ENCODE data around the gene MAN1A2. TPM values are rescaled to one million over a fixed set of nuclear protein-coding genes. Genes with fewer than 3 reads are reported as not detected.

The MAN1A2 gene
- total RNA-seq, 1 donor from 2014 or later: 23.3 TPM

GRCh38 chr1:117372863-117373412 is 5.7 kb downstream of the MAN1A2 start:
- Histone ChIP-seq H3K9me3 (replicated peaks) (peaks cover 7% of the 10 kb centered on the region), H3K27ac (replicated peaks) (no peak overlapping the region), H3K4me3 (no peak overlapping the region), H3K4me1 (peaks cover 50% of the 10 kb centered on the region), H3K27me3 (ENCODE audit: low read depth) (no peaks in the 10 kb centered on the region), H3K36me3 (no peaks in the 10 kb centered on the region)
- intact Hi-C loops (cut with micrococcal nuclease): no loop called here
- TF ChIP-seq, protein P1, sequence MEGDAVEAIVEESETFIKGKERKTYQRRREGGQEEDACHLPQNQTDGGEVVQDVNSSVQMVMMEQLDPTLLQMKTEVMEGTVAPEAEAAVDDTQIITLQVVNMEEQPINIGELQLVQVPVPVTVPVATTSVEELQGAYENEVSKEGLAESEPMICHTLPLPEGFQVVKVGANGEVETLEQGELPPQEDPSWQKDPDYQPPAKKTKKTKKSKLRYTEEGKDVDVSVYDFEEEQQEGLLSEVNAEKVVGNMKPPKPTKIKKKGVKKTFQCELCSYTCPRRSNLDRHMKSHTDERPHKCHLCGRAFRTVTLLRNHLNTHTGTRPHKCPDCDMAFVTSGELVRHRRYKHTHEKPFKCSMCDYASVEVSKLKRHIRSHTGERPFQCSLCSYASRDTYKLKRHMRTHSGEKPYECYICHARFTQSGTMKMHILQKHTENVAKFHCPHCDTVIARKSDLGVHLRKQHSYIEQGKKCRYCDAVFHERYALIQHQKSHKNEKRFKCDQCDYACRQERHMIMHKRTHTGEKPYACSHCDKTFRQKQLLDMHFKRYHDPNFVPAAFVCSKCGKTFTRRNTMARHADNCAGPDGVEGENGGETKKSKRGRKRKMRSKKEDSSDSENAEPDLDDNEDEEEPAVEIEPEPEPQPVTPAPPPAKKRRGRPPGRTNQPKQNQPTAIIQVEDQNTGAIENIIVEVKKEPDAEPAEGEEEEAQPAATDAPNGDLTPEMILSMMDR (IDR thresholded peaks at IDR 0.05; ENCODE audit: borderline replicate concordance): no peak
- DNase-seq: no peak

DNA sequence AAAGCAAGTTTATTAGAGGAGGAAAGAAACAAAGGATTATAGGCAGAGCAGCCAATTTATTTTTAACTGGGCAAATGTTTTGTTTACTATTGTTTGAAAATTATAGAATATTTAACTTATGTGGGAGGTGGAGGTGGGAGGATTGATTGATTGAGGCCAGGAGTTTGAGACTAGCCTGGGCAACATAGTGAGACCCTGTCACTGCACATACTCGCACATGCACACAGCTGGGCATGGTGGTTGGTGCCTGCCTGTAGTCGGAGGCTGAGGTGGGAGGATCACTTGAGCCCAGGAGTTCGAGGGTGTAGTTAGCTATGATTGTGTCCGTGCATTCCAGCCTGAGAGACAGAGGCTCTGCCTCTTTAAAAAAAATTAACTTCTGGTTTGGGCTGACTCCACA is 6.7 kb downstream of the MAN1A2 start:
- peaks cover 41% of the 10 kb centered on the region for H3K4me1 ChIP-seq
- TF ChIP-seq, protein P1 (IDR thresholded peaks at IDR 0.05; ENCODE audit: borderline replicate concordance): no peak
- no peak overlapping the region for H3K27ac ChIP-seq (replicated peaks)
- H3K9me3 ChIP-seq (replicated peaks): peaks cover 7% of the 10 kb centered on the region
- H3K4me3 ChIP-seq: no peak overlapping the region
- intact Hi-C loops (cut with micrococcal nuclease): no loop called here
- no peaks in the 10 kb centered on the region for H3K27me3 ChIP-seq (ENCODE audit: low read depth)
- no peak for DNase-seq
- no peaks in the 10 kb centered on the region for H3K36me3 ChIP-seq

- Histone ChIP-seq H3K4me1 (peaks cover 27% of the 10 kb centered on the region), H3K27ac (replicated peaks) (no peak overlapping the region), H3K9me3 (replicated peaks) (peaks cover 7% of the 10 kb centered on the region), H3K4me3 (no peak overlapping the region), H3K36me3 (no peaks in the 10 kb centered on the region), H3K27me3 (ENCODE audit: low read depth) (no peaks in the 10 kb centered on the region)
- TF ChIP-seq, protein P1 (IDR thresholded peaks at IDR 0.05; ENCODE audit: borderline replicate concordance): no peak
- DNase-seq: no peak
- intact Hi-C loops (cut with micrococcal nuclease): no loop called here
Observed at GRCh38 chr1:117375327-117375726, 8.1 kb downstream of the MAN1A2 start.

GRCh38 chr1:117387060-117387633 is 19.9 kb downstream of the MAN1A2 start:
- no peaks in the 10 kb centered on the region for H3K27me3 ChIP-seq (ENCODE audit: low read depth)
- H3K9me3 ChIP-seq (replicated peaks): peaks cover 22% of the 10 kb centered on the region
- H3K4me1 ChIP-seq: peaks cover 64% of the 10 kb centered on the region
- H3K36me3 ChIP-seq: no peaks in the 10 kb centered on the region
- intact Hi-C loops (cut with micrococcal nuclease): no loop called here
- H3K27ac ChIP-seq (replicated peaks): no peak overlapping the region
- TF ChIP-seq, protein P1 (IDR thresholded peaks at IDR 0.05; ENCODE audit: borderline replicate concordance): no peak
- no peak for DNase-seq
- H3K4me3 ChIP-seq: no peak overlapping the region

- no peaks in the 10 kb centered on the region for H3K36me3 ChIP-seq
- intact Hi-C loops (cut with micrococcal nuclease): no loop called here
- peaks cover 76% of the 10 kb centered on the region for H3K4me1 ChIP-seq
- H3K4me3 ChIP-seq: no peak overlapping the region
- no peaks in the 10 kb centered on the region for H3K27me3 ChIP-seq (ENCODE audit: low read depth)
- peaks cover 14% of the 10 kb centered on the region for H3K9me3 ChIP-seq (replicated peaks)
- DNase-seq: no peak
- TF ChIP-seq, protein P1 (IDR thresholded peaks at IDR 0.05; ENCODE audit: borderline replicate concordance): no peak
- H3K27ac ChIP-seq (replicated peaks): no peak overlapping the region
Observed at GRCh38 chr1:117388328-117388727, 21.1 kb downstream of the MAN1A2 start.

Measured in left ventricle myocardium inferior (tissue), 1 donor.